ENCODE results near the gene LPAR5. TPM values are rescaled to one million over a fixed set of nuclear protein-coding genes. Genes with fewer than 3 reads are reported as not detected.

The LPAR5 gene
- total and polyA plus RNA-seq, 2 experiments from 2014 or later, result 0.60 to 2.0 TPM

DNA sequence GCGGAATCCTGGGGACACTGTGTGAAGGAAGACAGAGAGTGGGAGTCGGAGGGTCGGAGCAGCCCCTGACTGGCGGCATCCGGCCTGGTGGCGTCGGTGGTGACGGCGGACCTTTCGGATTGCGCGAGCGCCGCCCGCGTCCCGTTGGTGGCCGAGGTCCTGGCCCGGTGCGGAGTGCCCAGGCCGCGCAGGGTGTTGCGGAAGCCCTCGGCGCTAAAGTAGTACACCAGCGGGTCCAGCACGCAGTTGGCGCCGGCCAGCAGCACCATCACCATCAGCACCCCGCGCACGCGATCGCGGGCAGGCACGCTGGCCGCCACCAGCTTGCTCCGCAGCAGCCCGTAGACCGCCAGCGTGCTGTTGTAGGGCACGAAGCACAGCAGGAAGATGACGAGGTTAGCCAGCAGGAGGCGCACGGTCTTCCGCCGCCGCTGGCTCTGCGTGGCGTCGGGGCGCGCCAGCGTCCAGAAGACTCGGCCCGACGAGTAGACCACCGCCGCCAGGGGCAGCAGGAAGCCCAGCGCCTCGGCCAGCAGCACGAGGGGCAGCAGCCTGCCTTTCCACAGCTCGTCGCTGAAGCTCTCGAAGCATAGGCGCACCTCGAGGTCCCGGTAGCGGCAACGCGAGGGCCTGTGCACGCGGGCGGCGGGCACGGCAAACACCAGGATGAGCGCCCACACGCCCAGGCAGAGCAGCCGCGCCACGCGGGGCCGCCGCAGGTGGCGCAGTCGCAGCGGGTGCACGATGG lies 15.4 kb downstream of the LPAR5 start:
- Histone ChIP-seq H3K4me1 (ENCODE audit: insufficient read depth) (no peaks in the 10 kb centered on the region), H3K9me3 (ENCODE audit: low read depth) (no peaks in the 10 kb centered on the region), H3K79me2 (no peaks in the 10 kb centered on the region), H3K4me3 (no peak overlapping the region), H3K27me3 (peaks cover 3% of the 10 kb centered on the region), H2AFZ (no peak overlapping the region), H3K27ac (no peak overlapping the region), H3K4me2 (peak overlapping the region; percentile 62), H3K9me2 (replicated peaks; ENCODE audit: insufficient read depth) (no peaks in the 10 kb centered on the region), H3K36me3 (replicated peaks; ENCODE audit: insufficient read depth, low read depth) (no peaks in the 10 kb centered on the region), H4K20me1 (ENCODE audit: insufficient read depth, poor library complexity, severe bottlenecking) (no peaks in the 10 kb centered on the region)
- DNase-seq (ENCODE audit: low spot score), result peak; percentile 66
- TF ChIP-seq EZH2 (IDR thresholded peaks at IDR 0.05; ENCODE audit: borderline replicate concordance), result no peak
- TF ChIP-seq, protein P1, sequence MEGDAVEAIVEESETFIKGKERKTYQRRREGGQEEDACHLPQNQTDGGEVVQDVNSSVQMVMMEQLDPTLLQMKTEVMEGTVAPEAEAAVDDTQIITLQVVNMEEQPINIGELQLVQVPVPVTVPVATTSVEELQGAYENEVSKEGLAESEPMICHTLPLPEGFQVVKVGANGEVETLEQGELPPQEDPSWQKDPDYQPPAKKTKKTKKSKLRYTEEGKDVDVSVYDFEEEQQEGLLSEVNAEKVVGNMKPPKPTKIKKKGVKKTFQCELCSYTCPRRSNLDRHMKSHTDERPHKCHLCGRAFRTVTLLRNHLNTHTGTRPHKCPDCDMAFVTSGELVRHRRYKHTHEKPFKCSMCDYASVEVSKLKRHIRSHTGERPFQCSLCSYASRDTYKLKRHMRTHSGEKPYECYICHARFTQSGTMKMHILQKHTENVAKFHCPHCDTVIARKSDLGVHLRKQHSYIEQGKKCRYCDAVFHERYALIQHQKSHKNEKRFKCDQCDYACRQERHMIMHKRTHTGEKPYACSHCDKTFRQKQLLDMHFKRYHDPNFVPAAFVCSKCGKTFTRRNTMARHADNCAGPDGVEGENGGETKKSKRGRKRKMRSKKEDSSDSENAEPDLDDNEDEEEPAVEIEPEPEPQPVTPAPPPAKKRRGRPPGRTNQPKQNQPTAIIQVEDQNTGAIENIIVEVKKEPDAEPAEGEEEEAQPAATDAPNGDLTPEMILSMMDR (IDR thresholded peaks at IDR 0.05; ENCODE audit: poor library complexity), result peak; percentile 50
- no peak for TF ChIP-seq EZH2phosphoT487 (IDR thresholded peaks at IDR 0.05; ENCODE audit: low read depth, severe bottlenecking, unreplicated experiment)
- WGBS (ENCODE audit: low lambda C conversion rate, missing lambda C conversion rate), result 45% methylated on average over 86 of the region's 88 CpGs

DNA sequence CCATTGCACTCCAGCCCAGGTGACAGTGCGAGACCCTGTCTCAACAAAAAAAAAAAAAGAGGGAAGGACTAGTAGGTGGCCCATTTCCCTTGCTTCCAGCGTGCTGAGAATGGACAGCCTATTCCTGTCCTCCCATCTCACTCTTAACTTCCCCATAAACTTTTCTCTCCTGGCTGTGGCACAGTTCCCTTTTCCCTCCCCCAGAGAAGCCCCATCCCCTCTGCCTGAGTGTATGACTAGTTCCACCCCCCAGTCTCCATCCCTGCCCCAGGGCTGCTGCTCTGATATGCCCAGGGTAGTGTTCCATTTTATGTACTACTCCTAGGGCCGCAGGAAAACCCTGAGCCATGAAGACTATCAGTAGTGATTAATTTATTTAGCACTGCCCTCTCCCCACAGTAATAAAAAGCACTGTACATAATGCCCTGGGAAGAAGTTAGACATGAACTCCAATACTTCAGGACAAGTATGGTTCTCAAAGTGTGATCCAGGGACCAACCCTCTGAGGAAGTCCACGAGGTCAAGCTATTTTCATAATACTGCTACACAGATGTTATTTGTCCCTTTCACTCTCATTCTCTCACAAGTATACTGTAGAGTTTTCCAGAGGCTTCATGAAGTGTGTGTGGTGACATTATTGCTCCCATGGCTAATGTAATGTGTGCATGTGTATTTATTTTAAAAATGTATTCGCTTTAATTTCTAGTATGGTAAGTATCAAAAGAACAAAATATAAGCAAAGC lies 17.1 kb downstream of the LPAR5 start:
- no peaks in the 10 kb centered on the region for H3K9me2 ChIP-seq (replicated peaks; ENCODE audit: insufficient read depth)
- no peak overlapping the region for H3K4me3 ChIP-seq
- WGBS (ENCODE audit: low lambda C conversion rate, missing lambda C conversion rate), result 92% methylated on average over 5 of the region's 5 CpGs
- no peak for DNase-seq (ENCODE audit: low spot score)
- H3K27ac ChIP-seq, result no peak overlapping the region
- H3K36me3 ChIP-seq (replicated peaks; ENCODE audit: insufficient read depth, low read depth), result no peaks in the 10 kb centered on the region
- peaks cover 8% of the 10 kb centered on the region for H3K4me1 ChIP-seq (ENCODE audit: insufficient read depth)
- H4K20me1 ChIP-seq (ENCODE audit: insufficient read depth, poor library complexity, severe bottlenecking), result no peaks in the 10 kb centered on the region
- H3K4me2 ChIP-seq, result no peak overlapping the region
- H3K9me3 ChIP-seq (ENCODE audit: low read depth), result no peaks in the 10 kb centered on the region
- peaks cover 3% of the 10 kb centered on the region for H3K27me3 ChIP-seq
- TF ChIP-seq EZH2phosphoT487 (IDR thresholded peaks at IDR 0.05; ENCODE audit: low read depth, severe bottlenecking, unreplicated experiment), result no peak
- TF ChIP-seq, protein P1 (IDR thresholded peaks at IDR 0.05; ENCODE audit: poor library complexity), result no peak
- no peak for TF ChIP-seq EZH2 (IDR thresholded peaks at IDR 0.05; ENCODE audit: borderline replicate concordance)
- H2AFZ ChIP-seq, result no peak overlapping the region
- no peaks in the 10 kb centered on the region for H3K79me2 ChIP-seq

DNA sequence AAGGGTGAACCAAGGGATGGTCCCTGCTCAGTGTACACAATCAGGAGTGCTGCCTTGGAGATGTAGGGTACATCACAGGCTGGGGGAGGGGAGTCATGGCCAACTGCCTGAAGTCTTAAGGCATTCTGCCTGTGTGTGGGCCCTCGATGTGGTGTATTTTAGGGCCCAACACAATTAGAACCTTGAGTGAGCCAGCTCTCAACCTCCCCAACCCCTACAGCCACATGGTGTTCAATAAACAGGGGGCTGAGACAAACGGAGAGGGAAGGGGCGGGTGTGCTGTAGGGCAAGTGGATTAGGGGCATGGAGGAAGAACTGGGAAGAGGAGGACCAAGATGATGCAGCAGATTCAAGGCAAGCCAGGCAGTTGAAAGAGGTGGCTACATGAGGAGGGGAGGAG lies 20.0 kb downstream of the LPAR5 start:
- no peak overlapping the region for H3K4me2 ChIP-seq
- no peaks in the 10 kb centered on the region for H3K9me3 ChIP-seq (ENCODE audit: low read depth)
- no peaks in the 10 kb centered on the region for H3K9me2 ChIP-seq (replicated peaks; ENCODE audit: insufficient read depth)
- no peak for TF ChIP-seq EZH2phosphoT487 (IDR thresholded peaks at IDR 0.05; ENCODE audit: low read depth, severe bottlenecking, unreplicated experiment)
- DNase-seq (ENCODE audit: low spot score), result no peak
- no peak overlapping the region for H3K4me3 ChIP-seq
- H2AFZ ChIP-seq, result no peak overlapping the region
- peak overlapping the region; percentile 35 for H3K27ac ChIP-seq
- no peaks in the 10 kb centered on the region for H4K20me1 ChIP-seq (ENCODE audit: insufficient read depth, poor library complexity, severe bottlenecking)
- H3K4me1 ChIP-seq (ENCODE audit: insufficient read depth), result peaks cover 28% of the 10 kb centered on the region
- no peaks in the 10 kb centered on the region for H3K36me3 ChIP-seq (replicated peaks; ENCODE audit: insufficient read depth, low read depth)
- no peaks in the 10 kb centered on the region for H3K79me2 ChIP-seq
- H3K27me3 ChIP-seq, result peaks cover 3% of the 10 kb centered on the region
- 75% methylated on average over 3 of the region's 3 CpGs for WGBS (ENCODE audit: low lambda C conversion rate, missing lambda C conversion rate)
